GM13976 (cell line): ENCODE data around the gene ATP6V0D1.

ENCODE experiments used
- DNase-seq: peaks from one replicate; pipeline ENCODE4 v3.0.0; 2012; ENCODE audit warnings: low spot score
- in situ Hi-C: fragments of 300-500 bp; cut with MboI; formaldehyde crosslinking; loops from one replicate; pipeline ENCODE4 v1.12.0; 2022; ENCODE audit warnings: low sequenced_read_pairs, mixed read lengths, inconsistent platforms; ENCODE audit not compliant: unreplicated experiment
- TF ChIP-seq, protein P1 (sequence below): IDR thresholded peaks from 2 replicates; pipeline ENCODE4 v1.5.1; 2012; ENCODE audit warnings: borderline replicate concordance, mild to moderate bottlenecking; ENCODE audit not compliant: insufficient read depth; ENCODE audit errors: extremely low read depth, missing control alignments, control extremely low read depth

Gene ATP6V0D1

GRCh38 chr16:67411339-67411738, 69.6 kb downstream of the ATP6V0D1 start:
- TF ChIP-seq, protein P1, sequence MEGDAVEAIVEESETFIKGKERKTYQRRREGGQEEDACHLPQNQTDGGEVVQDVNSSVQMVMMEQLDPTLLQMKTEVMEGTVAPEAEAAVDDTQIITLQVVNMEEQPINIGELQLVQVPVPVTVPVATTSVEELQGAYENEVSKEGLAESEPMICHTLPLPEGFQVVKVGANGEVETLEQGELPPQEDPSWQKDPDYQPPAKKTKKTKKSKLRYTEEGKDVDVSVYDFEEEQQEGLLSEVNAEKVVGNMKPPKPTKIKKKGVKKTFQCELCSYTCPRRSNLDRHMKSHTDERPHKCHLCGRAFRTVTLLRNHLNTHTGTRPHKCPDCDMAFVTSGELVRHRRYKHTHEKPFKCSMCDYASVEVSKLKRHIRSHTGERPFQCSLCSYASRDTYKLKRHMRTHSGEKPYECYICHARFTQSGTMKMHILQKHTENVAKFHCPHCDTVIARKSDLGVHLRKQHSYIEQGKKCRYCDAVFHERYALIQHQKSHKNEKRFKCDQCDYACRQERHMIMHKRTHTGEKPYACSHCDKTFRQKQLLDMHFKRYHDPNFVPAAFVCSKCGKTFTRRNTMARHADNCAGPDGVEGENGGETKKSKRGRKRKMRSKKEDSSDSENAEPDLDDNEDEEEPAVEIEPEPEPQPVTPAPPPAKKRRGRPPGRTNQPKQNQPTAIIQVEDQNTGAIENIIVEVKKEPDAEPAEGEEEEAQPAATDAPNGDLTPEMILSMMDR = no peak
- in situ Hi-C loops = loop anchor here (25.0 kb wide), 2 partner anchors 149 to 449 kb away; partner anchors contain the start of gene CES3
- DNase-seq = no peak

DNA sequence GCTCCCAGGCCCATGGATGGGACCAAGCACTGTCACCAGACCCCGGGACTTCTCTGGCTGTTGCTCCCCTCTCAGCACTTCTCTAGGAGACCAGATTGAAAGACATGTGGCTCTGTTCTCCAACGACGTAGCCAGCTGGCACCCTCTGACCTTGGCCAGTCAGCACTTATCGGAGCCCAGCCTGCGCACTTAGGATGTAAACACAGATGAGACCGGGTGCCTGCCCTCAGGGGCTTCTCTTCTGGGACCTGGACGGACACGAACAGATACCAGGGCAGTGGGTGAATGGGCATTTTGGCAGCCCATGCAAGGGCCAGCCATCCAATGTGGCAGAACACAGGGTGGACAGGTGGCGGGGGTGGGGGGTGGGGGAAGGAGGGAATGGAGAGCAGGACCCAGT, 71.3 kb downstream of the ATP6V0D1 start:
- in situ Hi-C loops = loop anchor here (25.0 kb wide), 2 partner anchors 147 to 447 kb away; partner anchors contain the start of gene CES3
- DNase-seq = no peak

GRCh38 chr16:67407788-67408452, 73.0 kb downstream of the ATP6V0D1 start:
- TF ChIP-seq, protein P1 = no peak
- no peak for DNase-seq
- in situ Hi-C loops = loop anchor here (25.0 kb wide), 2 partner anchors 146 to 446 kb away; partner anchors contain the start of gene CES3

More for the DNA sequence above, 71.3 kb downstream of the ATP6V0D1 start:
- TF ChIP-seq, protein P1 = no peak

DNA sequence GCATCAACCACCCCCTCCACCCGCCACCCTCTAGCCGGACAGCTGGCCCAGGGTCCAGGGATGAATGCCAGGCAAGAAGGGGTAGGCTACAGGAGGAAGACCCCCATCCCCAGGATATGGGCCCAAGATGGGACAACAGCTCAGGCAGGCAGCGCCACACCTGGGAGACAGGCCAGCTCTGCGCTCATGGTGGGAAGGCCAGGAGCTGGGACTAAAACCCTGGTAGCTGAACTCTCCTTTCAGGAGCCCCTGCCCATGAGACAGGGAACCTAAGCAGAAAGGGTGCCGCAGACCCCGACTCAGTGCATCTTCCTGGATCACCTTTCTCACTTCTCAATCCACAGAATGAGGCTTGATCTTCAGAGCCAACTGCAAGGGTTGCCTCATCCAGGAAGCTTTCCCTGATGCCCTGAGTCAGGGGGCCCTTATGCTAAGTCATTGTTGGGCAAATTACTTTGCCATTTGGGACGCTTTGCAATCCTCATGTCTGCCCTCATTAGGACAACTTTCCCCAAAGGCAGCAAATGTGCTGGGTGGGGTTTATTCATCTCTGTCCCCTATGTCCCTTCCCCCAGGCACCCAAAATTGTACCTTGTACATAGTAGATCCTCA, 73.7 kb downstream of the ATP6V0D1 start:
- in situ Hi-C loops = loop anchor here (25.0 kb wide), 2 partner anchors 145 to 445 kb away; partner anchors contain the start of gene CES3
- TF ChIP-seq, protein P1 = no peak
- no peak for DNase-seq

DNA sequence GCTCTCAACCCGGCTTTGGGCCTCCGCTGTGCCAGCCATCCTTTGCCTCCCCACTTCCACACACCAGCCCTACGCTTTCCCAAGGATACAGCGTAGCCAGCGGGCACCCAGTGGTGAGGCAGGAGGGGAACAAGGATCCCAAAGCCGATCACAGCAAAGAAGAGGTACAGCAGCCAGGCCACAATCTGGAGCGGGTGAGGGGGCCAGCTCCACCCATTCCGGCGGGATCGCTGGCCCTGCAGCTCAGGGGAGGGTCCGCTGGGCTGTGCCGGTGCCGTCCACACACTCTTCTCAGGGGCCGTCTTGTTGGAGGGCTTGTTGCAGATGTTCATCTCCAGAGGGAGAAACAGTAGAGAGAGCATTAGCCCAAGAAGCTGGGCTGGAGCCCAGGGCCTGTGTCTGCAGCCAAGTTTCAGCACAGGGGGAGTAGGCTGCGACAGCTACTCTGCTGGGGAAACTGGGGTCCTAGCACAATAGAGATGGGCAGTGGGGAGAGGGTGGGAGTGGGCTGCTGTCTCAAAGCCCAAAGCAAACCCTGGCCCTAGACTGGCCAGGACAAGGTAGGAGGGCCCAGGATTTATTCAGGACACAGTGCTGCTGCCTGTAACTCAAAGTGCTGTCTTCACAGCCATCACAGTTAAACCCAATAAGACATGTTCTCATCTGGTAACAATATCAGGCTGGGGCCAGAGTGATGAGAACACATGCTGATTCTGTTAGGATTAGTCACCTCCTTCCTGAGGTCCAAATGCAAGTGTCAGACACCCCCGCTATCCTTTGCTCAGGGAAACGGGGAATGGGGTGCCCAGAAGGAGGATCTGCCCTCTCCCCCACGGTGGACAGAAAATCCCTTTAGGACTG, 74.6 kb downstream of the ATP6V0D1 start:
- no peak for DNase-seq
- in situ Hi-C loops = loop anchor here (25.0 kb wide), 2 partner anchors 144 to 444 kb away; partner anchors contain the start of gene CES3
- TF ChIP-seq, protein P1 = no peak

- in situ Hi-C loops = loop anchor here (25.0 kb wide), 2 partner anchors 143 to 443 kb away; partner anchors contain the start of gene CES3
- TF ChIP-seq, protein P1 = no peak
- DNase-seq = no peak
Measured at GRCh38 chr16:67405336-67405735, 75.6 kb downstream of the ATP6V0D1 start.
